HG03039 (cell line): ENCODE data around the gene UFSP2.
"Not testable (repeated sequence)": the region's sequence is repeated elsewhere in the genome, so short reads cannot be mapped to it uniquely, and the experiment has no call there.

ENCODE experiments used
- ATAC-seq: cut with Tn5 transposase; IDR thresholded peaks from one replicate; pipeline ENCODE4 v1.9.1; 2021; ENCODE audit warnings: mild to moderate bottlenecking, moderate library complexity; ENCODE audit not compliant: unreplicated experiment

UFSP2 gene

GRCh38 chr4:185384930-185385331 lies 40.8 kb downstream of the UFSP2 start:
- no peak for ATAC-seq

- no peak for ATAC-seq
Observed at GRCh38 chr4:185384061-185384460, 41.7 kb downstream of the UFSP2 start.

GRCh38 chr4:185383451-185383850 lies 42.3 kb downstream of the UFSP2 start:
- no peak for ATAC-seq

- no peak for ATAC-seq
Observed at GRCh38 chr4:185382754-185383153, 43.0 kb downstream of the UFSP2 start.

GRCh38 chr4:185381288-185382196 lies 44.2 kb downstream of the UFSP2 start:
- no peak for ATAC-seq

- ATAC-seq, result no peak
Observed at GRCh38 chr4:185380320-185380719, 45.4 kb downstream of the UFSP2 start.

- ATAC-seq, result no peak
Observed at GRCh38 chr4:185379326-185380295, 46.2 kb downstream of the UFSP2 start.

GRCh38 chr4:185378264-185378663 lies 47.5 kb downstream of the UFSP2 start:
- ATAC-seq, result no peak

GRCh38 chr4:185374573-185374972 lies 51.2 kb downstream of the UFSP2 start:
- no peak for ATAC-seq

GRCh38 chr4:185374027-185374426 lies 51.7 kb downstream of the UFSP2 start:
- no peak for ATAC-seq

- no peak for ATAC-seq
Observed at GRCh38 chr4:185371702-185372101, 54.1 kb downstream of the UFSP2 start.

- ATAC-seq, result no peak
Observed at GRCh38 chr4:185370268-185370949, 55.4 kb downstream of the UFSP2 start.

GRCh38 chr4:185369731-185370130 lies 56.0 kb downstream of the UFSP2 start:
- ATAC-seq, result no peak

- no peak for ATAC-seq
Observed at GRCh38 chr4:185364886-185365285, 60.9 kb downstream of the UFSP2 start.

GRCh38 chr4:185363251-185363650 lies 62.5 kb downstream of the UFSP2 start:
- no peak for ATAC-seq

GRCh38 chr4:185362570-185362969 lies 63.2 kb downstream of the UFSP2 start:
- not testable (repeated sequence) for ATAC-seq

GRCh38 chr4:185361872-185362271 lies 63.9 kb downstream of the UFSP2 start:
- ATAC-seq, result no peak

- ATAC-seq, result no peak
Observed at GRCh38 chr4:185359767-185360446, 65.9 kb downstream of the UFSP2 start.

GRCh38 chr4:185358959-185359358 lies 66.8 kb downstream of the UFSP2 start:
- no peak for ATAC-seq

- no peak for ATAC-seq
Observed at GRCh38 chr4:185358514-185358913, 67.2 kb downstream of the UFSP2 start.
